HG02981 (cell line): Measurements from ENCODE around the gene SIGLEC9.
A peak's percentile ranks its signal among the peaks of the same experiment; 100 is the strongest.

Experiments used
- ATAC-seq: cut with Tn5 transposase; IDR thresholded peaks from one replicate; pipeline ENCODE4 v1.9.1; 2021; ENCODE audit warnings: mild to moderate bottlenecking, moderate library complexity; ENCODE audit not compliant: unreplicated experiment

The SIGLEC9 gene

DNA sequence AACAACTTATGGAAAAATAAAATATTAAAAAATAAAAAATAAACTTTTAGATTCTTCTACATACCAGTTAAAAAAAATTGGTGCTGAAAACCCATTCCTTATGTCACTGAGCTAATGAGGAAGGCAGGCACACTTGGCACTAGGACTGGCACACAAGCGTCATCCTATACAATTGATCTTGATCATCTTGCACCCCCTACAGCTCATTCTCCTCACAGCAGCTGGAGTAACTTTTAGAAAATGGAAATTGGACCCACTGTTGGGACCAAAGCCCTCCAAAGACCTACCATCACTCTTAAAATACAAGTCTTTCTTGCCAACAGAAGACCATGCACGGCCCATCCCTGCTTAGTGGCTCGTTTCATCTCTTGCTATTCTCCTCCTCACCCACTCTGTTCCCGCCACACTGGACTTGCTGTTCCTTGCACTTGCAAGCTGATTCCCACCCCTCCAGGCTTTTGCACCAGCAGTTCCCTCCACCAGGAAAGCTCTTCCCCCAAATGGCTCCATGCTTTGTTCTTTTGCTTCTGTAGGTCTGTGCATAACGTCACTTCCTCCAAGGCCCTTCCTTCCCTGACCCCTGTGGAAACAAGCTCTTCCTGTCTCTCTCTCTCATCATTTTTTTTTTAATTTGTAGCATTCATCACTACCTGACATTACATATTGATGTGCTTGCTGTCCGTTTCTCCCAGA is 28.1 kb upstream of the SIGLEC9 start:
- ATAC-seq = no peak

DNA sequence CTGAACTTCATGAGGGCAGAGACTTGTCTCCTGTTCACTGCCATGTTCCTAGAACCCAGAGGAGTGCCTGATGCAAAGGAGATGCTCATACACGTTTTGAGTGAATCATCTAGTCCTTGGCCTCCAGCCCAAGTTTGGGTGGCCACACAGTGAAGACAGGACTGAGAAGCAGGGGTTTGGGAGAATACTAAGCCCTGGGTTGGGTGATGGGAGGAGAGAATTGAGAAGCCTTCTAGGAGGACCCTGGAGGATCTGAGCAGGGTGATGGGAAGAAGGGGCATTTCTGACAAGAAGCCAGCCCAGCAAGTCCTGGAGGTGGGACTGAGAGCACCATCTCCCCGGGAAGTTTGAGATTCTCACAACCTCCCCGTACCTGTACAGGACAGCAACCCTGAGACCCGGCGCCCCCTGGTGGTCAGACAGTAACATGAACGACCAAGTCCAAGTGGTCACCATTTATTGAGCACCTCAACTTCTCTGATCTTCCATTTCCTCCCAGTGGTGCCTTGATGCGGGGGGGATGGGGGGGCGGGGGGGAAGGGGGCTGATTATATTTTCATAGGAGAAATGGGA is 27.5 kb upstream of the SIGLEC9 start:
- ATAC-seq = no peak

DNA sequence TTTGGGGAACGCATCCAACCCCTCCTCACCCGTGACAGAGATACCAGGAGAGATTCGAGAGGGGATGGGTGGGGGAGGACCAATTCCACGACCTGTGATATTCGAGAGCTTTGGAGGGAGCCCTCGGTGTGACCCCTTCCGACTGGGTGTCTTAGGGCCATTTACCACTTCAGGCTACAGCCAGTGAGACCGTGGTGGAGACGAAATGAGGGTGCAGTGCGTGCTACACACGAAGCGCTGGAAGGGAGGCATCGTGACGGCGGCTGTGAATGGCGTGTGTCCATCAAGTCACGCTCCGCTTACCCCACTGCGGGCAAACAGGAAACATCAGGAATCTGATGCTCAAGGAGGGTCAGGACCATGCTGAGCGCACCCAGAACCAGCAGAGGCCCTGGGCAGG is 26.9 kb upstream of the SIGLEC9 start:
- no peak for ATAC-seq

DNA sequence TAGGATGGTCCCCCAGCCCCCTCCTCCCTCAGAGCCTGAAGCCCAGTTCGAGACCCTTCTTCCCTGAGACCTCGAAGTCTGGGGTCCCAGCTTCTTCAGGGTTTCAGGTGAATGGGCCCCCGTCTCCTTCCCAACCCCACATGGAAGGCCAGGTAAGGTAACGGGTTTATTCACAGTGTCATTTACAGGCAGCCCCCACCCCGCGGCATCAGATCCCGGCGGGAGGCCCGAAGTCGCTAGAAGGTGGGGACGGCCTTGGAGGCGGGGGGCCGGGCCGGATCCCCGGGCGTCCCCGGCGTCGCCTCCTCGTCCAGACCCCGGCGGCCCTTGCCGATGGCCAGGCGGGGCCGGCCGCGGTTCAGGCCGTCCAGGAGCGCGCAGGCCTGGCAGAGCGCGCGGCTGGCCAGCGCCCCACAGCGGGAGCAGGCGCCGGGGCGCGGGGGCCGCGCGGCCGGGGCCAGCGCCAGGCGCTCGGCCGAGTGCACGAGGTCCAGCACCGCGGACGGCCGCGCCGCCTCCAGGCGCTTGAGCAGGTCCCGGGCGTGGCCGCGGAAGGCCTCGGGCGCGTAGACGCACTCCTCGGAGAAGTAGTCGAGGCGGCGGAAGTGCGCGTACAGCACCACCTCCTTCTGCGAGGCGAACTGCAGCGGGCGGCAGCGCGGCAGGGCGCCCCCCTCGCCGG is 26.2 kb upstream of the SIGLEC9 start:
- ATAC-seq = no peak

DNA sequence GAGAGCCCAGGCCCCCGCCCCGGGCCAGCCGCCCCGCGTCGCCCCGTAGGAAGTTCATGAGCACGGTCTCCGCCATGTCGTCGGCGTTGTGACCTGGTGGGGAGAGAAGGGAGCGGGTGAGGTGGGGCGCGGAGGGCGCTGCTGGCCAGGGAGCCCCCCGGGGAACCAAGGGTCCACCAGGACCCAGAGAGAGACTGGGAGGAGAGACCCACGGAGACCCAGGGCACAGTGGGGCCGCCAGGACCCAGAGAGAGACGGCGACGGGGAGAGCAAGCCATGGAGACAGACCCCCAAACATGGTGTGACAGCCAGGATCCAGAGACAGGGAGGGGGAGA is 25.7 kb upstream of the SIGLEC9 start:
- no peak for ATAC-seq

DNA sequence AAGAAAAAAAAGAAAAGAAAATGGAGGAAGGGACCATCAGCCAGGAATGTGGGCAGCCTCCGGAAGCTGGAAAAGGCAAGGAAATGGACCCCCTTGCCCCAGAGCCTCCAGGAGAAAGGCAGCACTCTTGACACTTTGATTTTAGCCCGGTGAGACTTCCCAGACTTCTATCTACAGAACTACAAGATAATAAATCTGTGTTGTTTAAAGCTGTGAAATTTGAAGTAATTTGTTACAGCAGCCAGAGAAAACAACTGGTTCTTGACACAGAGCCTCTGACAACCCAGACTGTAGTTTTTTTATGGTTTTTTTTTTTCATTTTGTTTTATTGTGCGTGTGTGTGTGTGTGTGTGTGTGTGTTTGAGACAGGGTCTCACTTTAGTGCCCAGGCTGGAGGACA is 24.1 kb upstream of the SIGLEC9 start:
- no peak for ATAC-seq

DNA sequence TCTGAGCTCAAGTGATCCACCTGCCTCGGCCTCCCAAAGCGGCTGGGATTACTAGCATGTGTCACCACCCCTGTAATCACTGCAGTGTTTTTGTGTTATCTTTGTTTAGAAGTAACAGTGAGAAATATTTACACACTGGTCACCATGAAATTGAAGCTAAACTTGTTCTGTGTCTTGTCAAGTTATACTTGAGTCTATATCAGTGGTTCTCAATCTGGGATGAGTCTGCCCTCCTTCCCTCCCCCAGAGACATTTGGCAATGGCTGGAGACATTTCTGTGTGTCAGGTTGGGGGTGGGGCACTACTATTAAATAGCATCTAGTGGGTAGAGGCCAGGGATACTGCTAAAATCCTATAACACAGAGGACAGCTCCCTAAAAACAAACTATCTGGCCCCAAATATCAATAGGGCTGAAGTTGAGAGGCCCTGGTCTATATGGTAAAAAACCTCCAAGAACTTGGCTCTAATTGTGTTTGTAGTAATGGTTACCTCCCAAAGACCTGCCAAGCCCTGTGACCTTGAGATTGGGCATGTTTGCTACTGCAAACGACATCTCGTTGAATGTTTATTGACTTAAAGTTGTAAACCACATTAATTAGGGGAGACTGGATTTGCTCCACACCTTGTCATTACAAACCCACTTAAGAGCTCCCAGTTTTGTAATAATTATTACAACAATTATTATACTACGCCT is 23.4 kb upstream of the SIGLEC9 start:
- no peak for ATAC-seq

DNA sequence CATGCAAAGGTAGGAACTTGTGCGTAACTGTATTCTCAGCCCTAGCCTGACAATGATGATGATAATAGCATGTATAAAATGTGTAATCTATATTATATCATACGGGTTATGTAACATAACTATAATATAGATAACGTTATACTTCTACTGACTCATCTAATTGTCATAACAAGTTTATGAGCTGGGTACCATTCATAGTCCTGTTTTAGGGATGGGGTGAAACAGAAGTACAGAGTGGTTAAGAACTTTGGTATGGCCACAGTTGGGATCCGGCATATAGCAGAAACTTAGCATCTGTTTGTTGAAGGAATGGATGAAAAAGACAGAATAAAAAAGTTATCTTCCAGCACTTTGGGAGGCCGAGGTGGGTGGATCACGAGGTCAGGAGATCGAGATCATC is 21.7 kb upstream of the SIGLEC9 start:
- no peak for ATAC-seq

DNA sequence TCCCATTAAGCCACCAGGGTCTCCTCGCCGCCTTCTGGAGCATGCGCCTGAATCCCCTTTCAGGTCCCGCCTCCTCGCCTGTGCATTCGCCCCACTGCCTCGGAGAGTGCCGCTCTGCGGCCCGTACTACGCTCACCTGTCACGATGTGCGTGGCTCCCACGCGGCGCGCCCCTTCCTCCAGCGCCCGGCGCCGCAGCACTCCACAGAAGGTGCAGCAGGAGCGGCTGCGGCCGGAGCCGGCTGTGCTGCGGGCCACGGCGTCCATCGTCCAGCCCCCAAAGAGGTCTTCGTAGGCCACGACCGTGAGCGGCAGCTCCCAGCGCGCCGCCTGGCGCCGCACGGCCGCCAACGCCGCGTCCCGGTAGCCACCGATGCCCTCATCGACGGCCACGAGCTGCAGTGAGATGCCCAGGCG is 20.8 kb upstream of the SIGLEC9 start:
- no peak for ATAC-seq

DNA sequence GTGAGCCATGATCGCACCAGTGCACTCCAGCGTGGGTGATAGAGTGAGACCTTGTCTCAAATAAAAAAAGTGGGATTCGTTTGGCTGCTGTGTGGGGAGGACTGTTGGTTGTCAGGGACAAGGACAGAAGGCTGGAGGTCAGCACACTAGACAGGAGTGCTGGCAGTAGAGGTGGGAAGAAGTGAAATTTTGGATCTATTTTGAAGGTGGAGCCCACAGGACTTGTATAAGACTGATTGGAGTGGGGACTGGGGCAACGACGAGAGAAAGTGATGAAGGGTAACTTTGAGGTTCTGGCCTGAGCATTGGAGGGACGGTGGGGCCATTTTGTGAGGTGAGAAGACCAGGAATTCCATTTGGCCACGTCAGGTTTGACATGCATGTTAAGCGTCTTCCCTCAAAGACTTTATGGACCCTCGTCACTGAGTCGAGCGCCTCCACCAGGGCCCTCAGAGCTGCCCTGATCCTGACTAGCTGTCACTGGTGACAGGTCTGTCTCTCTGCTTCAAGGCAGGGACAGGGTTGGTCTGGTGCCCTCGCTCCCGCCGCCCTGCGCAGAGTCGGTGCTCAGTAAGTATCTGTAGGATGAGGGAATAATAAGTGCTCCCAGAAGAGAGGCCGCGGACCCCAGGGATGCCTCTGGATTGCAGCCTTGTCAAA is 17.2 kb upstream of the SIGLEC9 start:
- no peak for ATAC-seq

DNA sequence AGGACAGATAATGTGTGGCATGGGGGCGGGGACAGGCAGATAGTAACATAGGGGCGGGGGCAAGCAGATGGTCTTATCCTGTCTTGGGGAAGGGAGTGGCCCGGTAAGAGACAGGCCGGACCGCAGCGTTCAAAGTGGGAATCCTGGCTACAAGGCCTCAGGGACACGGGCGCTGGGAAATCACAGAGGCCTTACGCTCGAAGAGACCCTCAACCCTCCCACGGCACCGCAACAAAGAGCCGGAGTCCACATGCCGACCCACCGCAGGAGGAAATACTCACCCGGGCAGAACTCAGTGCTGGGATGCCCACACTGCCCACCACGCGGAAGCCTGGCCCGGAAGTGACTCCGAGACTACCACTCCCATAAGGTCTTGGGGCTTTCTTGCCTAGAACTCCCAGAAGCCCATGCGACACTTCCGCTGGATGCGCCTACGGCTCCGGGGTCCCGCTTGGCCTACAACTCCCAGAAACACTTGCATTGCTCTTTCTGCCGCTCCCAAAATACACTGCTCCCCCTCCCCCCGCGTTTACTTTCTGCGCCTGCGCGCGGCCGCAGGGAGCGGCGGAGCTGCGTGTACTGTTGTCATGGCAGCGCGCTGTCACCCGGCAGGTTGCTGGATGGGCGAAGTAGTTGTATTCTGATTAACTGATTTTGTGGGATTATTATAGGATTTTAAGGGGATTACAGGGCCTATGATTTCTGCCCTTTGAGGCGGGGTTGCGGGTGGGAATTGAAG is 16.5 kb upstream of the SIGLEC9 start, which contains the start of gene CTU1:
CTU1 (minus strand) TSS at position 344 of the 739 bp plus-strand sequence. CDS start 3,840 bp downstream, outside the sequence.
- ATAC-seq = peak; percentile 97

DNA sequence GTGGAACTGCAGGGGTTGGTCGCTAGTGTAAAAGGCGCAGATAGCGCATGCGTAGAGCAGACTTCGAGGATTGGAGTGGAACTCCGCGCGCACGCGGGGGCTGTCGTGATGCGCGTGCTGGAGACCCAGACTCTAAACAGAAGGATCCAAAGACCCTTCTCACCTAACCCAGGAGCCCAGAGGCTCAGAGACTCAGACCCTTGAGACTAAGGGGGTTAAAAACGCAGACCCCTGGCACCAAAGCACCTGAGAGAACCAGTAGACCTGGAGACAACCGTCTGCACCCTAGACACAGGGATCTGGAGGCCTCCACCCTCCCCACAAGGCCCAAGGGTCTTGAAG is 15.9 kb upstream of the SIGLEC9 start:
- ATAC-seq = peak; percentile 23

DNA sequence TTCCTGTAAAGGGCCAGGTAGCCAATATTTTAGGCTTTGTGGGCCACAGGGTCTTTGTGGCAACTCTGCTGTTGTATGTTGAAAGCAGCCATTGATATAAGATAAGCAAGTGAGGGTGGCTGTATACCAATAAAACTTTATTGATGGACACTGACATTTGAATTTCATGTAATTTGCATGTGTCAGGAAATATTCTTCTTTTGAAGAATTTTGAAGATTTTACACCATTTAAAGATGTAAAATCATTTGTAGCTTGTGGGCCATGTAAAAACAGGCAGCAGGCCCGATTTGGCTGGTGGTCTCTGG is 14.1 kb upstream of the SIGLEC9 start:
- no peak for ATAC-seq

DNA sequence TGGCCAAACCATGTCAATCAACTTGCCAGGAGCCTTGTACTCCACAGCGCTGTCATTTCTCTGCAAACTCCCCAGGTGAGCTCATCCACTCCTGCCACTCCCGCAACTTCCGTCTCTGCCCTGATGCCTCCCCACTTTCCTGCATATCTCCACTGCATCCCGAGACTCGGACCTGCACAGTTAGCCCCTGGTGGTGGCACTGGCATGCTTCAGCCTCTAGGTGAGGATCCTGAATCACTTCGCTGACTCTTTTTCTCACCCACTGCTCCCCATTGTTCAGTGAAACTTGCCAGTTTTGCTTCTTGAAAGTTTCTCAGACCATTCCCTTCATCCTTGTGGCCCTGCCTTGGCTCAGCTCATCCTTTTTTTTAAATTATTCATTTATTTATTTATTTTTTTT is 13.1 kb upstream of the SIGLEC9 start:
- ATAC-seq = no peak

DNA sequence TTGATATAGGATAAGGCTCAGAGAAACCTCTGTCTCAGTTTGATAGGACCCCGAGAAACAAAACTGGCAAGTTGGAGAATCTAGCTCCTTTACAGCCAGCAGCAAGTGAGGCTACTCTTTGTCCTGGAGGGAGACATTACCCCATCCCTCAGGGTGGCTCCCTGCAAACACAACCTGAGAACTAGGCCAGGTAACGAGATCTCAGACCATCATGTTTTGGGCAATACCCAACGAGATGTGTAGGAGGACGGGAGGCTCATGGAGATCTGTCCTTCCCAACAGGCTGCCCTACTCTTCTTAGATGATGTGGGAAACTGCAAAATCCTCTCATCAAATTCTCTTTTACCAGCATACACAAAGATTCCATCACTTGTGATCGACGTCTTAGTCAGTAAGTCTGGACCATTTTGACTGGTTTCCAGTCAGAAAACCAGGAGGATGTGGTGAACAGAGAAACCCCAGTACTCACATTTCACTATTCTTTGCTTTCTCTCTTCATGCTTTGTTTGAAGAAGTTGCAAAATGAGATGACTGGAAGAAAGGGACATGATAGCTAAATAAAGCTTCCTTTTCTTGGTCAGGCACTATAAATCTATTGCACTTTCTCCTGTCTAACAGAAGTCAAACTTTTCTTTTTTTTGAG is 10.5 kb upstream of the SIGLEC9 start:
- no peak for ATAC-seq

DNA sequence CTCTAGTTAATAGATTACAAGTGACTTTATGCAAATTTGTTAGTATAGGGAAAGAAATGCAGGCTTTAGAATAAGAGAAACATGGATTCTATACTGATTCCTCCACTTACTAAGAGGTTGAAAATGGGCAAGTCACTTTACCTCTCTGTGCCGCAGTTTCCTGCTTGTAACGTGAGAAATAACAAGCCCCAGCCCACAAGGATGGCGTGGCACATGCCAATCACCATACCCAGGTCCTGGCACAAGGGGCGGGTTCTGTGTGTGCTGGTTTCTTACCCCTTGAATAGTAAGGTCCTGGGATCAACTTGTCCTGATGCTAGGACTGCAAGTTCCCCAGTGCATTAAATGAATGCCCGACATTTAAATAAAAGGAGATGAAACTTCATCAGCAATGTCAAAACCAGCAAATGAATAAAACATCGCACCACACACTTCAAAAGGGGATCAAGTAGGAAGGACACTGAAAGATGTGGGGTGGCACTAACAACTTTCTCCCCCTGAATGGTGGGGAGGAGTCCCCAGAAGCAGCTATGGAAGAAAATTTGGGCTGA is 7.9 kb upstream of the SIGLEC9 start:
- no peak for ATAC-seq

DNA sequence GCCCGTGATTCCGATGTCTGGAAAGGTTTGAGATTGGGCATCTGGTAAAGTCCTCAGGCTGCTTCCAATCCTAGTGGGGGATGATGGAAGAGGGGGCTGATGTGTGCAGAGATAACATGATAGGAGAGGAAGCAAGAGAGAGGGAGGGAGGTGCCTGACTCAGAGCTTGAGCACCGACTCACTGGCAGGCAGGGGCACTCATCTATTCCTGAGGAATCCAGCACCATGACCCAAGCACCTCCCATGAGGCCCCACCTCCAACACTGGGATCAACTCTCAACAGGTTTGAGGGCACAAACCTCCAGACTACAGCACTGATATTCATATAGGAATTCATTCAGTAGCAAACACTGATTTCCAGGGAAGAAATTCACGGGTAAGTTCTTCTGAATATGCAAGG is 5.6 kb upstream of the SIGLEC9 start:
- no peak for ATAC-seq

DNA sequence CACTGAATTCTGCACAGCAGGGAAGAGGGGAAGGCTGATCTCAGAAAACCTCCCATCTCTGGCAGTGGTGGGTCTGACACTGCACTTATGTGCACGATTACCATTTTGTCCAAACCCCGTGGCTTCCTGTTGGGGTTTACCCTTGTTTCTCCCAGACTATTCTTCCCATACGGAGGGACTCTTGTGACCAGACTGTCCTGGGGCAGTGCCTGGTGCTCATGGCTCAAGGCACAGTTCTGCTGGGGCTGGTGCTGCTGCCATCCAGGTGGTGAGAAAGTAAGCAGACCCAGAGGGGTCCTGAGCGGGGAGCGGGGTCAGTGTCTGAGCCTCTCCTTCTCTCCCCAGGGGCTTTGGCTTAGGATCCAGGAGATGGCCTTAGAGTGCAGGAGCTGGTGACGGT is 5.1 kb upstream of the SIGLEC9 start:
- no peak for ATAC-seq

DNA sequence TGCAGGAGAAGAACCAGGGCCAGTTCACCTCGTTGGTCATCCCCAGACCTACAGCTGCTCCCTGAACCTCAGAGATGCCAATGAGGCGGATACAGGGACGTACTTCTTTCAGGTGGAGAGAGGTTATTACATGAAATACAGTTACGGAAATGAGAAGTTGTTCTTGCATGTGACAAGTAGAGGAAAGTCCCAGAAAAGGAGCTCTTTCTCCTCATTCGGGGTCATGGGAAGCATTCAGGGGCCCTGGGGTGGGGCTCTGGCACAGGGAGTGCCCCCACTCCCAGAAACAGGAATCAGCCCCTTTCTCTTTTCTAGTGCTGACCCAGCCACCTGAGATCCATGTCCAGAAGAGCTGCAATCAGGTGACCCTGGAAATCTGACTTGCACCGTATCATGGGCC is 4.5 kb upstream of the SIGLEC9 start:
- no peak for ATAC-seq

DNA sequence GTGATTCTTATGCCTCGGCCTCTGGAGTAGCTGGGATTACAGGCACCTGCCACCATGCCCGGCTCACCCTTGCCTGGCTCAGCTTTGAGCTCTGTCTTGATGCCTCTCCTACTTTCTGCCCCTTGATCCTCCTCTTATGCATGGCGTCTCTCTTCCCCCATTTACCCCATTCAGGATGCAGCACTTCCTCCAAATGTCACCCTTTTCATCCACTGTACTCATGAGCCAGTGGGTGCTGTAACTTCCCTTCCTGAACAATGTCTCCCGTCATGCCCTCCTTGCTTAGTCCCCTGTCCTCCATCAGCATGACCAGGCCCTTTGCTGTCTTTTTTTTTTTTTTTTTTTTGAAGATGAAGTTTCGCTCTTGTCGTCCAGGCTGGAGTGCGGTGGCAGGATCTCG is 3.4 kb upstream of the SIGLEC9 start:
- no peak for ATAC-seq
